HG02642 (cell line): ENCODE results near the gene KCNC1.

Experiments
- ATAC-seq: cut with Tn5 transposase; IDR thresholded peaks from one replicate; pipeline ENCODE4 v1.9.1; 2021; ENCODE audit warnings: mild to moderate bottlenecking; ENCODE audit not compliant: unreplicated experiment, poor library complexity

KCNC1 gene

DNA sequence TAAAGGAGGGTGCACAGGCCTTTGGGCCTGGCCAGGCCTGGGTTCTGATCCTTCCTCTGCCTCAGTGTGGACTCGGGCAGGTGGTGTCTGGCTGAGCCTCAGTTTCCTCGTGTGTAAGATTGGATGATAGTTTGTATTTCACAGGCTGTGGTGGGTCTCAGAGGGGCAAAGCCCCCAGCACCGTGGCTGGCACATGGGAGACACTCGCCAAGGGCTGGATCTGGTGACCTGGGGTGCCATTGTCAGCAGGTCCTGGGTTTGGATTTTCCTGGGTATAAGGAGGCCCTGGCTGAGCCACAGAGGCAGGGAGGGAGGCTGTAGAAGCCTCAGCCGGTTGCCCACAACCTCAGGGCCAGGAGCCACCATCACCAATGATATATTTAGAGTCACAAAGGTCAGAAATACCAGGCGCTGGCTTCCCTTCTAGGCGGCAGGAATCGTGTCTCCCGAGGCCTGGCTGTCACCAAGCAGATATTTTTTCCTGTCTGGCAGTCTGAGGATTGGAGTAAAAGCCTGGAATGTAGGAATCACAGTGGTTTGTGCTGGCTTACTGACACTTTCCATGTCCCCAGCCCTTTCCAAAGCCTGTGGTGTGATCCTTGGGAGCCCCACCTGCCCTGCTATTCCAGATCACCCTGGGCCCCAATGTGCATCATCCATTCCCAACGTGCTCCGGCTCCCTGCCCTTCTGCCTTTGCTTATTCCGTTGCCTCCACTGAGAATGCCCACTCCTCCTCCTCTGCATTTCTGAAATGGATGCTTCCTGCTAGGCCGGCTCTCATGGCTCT, 15.6 kb downstream of the KCNC1 start:
- ATAC-seq = no peak

DNA sequence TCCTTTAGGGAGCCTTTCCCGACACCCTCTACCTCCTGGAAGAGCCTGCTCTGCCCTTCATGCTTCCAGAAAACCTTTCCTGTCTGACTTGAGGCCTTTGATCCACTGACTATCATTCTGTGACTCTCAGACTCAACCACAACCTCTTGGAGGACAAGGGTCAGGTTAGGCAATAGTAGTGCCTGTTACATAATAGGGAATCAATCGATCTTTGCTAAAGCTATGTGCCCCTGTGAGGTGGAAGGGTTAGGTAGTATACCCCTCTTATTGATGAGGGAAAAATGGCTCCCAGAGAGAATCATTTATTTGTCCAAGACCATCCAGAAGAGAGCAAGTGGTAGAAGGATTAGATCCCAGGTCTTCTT, 16.2 kb downstream of the KCNC1 start:
- no peak for ATAC-seq

DNA sequence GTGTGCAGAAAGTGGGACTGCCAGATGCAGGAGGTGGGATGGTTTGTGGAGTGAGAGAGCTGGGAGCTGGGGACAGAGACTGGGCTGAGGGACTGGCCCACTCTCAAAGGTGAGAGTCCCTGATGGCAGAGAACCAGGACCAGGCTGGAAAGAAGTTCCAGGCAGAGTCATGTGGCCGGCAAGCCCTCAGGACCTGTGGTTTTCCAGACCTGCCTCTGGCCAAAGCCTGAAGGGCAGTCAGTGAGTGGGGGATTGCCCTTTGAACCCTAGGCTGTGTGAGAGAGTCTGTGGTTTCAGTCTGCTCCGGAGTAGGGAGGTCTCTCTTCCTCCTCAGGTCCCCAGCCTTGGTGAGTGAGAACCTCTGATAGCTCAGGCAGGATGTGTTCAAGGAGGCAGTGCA, 17.0 kb downstream of the KCNC1 start:
- no peak for ATAC-seq

DNA sequence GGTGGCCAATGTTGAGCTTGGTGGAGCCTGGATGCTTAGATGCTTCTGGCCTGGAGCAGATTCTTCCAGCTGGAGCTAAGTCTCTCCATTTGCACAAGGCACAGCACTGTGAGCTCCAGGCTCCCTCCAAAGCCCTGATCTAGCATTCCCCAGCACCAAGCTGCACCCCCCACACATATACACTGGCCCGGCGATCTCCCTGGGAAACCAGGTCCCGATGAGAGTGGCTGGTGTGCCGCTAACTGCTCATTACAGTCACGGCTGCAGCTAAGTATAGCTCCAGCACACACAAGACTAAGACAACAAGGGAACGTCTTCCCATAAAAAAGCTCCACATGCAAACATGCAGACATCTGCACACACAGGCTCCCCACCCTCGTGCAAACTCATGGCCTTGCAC, 17.6 kb downstream of the KCNC1 start:
- ATAC-seq = no peak

DNA sequence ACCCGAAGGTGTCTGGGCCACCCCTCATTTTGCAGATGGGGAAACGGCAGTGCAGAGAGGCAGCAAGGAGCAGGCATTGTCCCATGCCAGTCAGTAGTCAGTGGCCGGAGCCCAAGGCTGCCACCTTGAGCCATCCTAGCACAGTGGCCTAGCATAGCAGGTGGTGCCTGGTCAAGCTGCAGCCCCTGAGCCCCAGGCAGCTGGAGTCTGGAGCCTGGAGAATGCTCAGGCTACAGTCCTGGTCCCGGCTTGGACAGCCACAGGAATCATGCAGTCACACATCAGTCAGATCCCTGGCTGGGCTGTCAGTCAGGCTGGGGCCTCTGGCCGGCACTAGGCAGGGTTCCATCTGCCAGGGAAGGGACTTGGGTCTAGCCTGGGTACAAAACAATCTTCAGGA, 18.6 kb downstream of the KCNC1 start:
- no peak for ATAC-seq

DNA sequence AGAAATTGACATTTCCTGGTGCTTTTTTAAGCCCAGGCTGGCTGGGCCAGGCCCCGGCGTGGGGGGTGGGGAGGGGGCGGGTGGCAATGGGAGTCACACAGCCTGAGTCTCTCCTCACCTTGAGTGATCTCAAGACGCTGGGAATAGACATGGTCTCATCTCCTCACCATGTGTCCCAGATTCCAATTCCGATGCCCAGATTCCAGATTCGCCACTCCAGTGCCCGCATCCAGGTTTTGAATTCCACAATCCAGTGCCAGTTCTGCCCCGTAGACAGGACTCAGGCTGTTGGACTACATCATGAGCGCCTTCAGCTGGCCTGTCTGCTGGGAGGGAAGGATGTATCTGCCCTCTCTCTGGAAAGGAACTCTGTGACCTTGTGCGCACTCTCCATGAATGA, 19.1 kb downstream of the KCNC1 start:
- ATAC-seq = no peak

DNA sequence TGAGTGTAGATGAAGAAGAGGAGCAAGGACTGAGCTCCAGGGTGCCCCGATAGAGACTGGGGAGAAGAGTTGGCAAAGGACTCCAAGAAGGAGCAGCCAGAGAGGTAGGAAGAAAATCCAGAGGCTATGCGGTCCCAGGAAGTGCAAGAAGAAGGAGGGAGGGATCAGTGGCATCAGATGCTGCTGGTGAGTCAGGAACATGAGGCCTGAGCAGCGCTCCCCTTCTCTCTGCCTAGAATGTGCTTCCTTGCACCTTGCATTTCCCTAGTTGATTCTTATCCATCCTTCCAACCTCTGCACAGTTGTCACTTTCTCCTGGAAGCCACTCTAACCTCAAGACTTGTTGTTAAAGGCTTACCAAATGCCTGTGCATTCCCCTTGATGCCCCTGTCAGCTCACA, 21.3 kb downstream of the KCNC1 start:
- no peak for ATAC-seq

DNA sequence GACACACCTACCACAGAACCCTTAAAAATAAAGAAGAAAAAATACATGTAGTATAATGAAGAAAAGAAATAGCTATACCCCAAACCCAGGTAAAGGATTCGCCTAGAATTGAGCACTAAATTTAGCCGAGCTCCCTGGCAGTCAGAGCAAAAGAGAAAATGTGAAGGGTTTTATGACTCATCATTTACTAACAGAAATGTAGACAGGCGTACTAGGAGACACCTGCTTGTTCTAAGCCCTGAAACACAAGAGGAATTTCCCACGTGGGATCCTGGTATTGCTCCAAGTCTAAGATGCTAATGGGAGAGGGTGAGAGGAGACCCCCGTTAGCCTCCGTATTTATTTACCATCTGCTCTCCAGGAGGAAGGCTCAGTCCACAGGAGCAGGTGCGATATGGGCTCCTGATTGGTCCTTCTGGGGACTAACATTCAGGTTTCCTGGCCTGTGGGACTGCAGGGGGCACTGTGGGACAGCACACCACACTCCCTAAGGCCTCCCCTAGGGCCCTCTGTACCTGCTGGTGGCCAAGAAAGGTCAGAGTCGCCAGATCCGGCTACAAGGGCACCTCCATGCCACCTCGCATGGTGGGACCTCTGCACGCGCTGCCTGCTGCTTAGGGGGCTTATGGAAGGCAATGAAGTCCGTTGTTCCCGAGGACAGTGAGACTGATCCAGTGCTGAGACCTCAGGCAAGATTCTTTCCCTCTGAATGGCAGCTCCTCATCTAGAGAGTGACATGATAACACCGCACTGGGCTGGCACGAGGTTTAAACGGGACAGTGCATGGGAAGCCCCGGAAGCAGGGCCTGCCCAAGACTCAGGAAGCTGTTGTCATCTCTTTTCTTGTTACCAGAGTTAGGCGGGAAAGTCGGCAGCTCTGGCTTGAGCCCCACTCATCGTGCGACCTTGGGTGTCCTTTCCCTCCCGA, 25.8 kb downstream of the KCNC1 start:
- ATAC-seq = peak; percentile 77

DNA sequence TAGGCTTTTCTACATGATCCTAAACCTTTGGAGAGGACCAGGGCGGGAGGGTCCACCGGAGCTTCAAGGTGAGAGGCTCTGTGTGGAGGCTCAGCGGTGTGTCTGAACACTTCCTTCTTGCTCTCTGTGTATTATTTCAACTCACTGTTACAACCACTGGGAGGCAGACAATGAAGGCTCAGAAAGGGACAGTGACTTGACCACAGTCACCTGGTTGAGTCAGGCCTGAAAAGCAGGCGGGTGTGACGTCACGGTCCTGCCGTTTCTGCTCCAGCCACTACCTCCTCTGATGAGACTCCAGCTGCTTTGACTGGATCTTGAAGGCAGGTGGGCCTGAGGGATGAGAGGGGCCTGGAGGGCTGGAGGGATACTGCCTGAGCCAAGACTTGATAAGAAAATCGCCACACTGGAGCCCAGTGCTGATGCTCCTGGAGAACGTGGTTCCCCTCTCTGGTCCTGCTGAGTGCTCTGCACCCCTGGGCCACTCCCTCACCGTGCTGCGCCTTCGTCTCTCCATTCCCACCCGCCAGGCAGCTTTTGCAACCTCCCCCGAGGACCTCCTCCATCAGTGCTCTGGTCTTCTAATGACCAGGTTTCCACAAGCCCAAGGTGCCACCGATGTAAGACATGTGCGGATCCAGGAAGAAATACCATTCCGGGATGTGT, 27.9 kb downstream of the KCNC1 start:
- peak; percentile 37 for ATAC-seq

DNA sequence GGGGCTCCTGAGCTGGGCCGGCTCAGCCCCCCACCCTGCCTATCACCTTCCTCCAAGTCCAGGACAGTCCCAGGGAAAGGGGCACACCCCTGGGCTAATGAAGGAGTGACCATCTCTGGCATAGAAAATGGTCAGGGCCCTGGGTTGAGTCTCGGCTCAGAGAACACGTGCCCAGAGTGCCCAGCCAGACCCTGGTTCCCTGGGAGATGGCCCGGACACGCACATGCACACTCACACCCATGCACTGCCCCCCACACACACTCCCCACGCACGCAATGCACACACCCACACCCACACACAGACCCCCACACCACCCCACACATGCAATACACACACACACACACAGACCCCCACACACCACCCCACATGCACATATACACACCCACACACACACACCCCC, 28.7 kb downstream of the KCNC1 start:
- no peak for ATAC-seq

DNA sequence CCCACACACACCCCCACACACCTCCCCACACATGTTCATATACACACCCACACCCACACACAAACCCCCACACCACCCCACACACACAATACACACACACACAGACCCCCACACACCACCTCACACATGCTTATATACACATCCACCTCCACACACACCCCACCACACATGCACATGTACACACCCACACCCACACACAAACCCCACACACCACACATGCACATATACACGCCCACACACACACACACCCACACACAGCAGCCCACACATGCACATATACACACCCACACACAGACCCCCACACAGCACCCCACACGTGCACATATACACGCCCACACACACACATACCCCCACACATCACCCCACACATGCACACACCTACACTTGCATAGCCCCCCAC, 29.1 kb downstream of the KCNC1 start:
- no peak for ATAC-seq

DNA sequence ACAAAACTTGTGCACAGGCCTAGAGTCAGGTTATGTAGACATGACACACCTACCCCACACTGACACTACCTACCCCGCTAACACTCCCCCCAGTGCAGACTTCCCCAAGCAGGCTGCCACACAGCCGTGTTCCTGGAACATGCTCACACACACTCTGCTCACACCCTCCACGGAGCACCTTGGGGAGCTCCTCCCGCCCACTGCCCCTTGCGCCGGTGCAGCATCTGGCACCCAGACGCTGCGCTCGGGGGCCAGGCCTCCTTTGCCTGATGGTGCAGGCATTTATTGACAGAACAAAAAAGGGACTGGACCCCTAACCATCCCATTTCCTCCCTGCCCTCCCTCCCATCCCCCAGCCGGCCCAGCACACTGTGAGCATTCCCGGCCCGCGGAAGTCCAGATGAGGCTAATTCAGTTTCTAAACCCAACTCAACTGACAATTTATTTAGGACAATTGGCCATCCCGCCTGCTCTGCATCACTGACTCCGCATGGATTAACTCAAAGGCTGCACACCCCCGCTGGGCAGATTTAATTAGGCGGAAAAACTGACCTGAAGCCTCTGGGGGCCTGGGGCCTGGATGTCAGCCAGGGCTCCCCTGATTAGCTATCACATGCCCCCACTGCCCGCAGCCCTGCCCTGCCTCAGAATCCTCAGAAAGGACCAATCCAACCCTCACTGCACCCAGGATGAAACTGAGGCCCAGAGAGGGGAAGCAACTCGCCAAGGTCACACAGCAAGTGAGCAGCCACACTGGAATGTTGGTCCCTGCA, 30.1 kb downstream of the KCNC1 start:
- ATAC-seq = no peak

DNA sequence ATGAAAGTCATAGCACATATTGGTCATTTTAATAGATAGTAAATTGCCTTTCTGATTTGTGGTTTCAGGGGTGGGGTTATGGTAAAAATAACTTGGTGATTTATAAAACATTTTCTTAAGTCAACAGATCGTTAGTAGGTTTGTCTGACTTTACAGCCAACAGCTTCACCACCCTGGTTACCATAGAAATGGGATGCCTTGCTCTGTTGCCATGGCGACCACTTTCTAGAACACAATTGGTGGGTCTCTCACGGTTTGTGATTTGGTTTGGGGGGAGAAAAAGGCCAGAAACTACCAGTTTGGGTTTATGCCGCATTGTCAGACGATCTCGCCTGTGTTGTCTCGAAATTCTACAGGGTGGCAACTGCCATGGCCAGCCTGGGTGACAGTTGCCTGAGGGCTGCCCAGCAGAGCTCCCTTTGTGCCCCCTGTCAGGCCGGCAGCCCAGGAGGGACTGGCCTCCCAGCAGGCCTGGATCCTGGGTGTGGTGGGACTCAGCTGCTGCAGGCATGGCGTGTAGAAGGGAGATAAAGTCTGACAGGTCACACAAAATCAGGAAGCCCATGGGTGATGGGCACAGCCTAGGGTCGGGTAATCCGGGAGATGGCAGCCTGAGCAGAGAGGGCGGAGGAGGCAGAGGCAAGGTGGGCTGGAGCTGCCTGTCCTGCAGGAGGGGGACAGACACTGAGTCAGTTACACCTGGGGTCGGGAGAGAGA, 30.9 kb downstream of the KCNC1 start:
- ATAC-seq = no peak

DNA sequence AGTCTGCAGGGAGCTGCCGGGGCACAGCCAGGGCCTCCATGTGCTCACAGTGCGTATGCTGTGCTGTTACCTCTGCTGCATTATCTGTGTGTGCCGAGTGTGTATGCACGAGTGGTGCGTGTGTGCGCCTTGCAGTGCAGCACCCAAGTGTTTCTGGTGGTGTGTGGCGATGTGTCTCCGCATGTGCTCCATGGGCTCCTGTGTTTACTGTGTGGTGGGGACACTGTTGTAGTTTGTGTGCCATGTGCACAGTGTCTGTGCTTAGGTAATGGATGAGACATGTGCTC, 31.4 kb downstream of the KCNC1 start:
- ATAC-seq = no peak

DNA sequence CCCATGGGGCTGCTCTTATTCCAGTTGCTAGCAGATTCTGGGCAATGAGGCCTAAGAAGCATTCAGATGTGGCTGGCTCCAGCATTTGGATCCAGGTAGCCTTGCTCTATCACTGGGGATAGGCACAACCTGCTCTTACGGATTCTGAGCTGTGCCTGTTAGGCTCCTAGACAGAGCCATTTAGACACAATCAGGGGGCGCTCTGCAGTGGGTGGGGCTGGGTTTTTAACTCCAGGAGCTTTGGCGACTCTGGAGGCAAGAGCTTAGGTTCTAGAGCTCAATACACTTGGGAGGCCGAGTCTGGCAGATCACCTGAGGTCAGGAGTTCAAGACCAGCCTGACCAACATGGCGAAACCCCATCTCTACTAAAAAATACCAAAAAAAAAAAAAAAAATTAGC, 32.0 kb downstream of the KCNC1 start:
- no peak for ATAC-seq

DNA sequence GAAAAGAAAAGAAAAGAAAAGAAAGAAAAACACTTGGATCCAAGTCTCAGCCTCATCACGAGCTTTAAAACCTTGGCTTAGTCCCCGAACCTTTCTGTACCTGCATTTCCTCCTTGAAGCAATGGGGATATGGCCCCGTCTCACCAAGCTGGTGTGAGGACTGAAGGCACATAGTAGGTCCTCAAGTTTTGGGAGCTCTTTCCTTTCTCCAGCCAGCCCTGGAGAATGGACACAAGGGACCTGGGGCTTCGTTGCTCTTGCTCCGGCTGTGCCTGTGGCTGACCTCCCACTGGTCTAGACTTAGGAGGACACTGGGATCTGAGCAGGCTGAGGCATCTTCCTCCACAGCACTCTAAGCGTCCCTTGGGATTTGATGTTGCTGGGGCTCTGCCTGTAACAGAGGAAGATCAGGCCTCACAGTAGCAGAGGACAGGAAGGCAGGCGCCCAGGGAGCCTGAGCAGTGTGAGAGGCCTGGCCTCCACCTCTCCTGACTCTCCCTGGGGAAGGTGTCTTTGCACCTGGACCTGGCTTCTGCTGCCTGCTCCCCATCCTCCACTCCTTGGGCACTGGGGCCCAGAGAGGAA, 32.8 kb downstream of the KCNC1 start:
- ATAC-seq = no peak

DNA sequence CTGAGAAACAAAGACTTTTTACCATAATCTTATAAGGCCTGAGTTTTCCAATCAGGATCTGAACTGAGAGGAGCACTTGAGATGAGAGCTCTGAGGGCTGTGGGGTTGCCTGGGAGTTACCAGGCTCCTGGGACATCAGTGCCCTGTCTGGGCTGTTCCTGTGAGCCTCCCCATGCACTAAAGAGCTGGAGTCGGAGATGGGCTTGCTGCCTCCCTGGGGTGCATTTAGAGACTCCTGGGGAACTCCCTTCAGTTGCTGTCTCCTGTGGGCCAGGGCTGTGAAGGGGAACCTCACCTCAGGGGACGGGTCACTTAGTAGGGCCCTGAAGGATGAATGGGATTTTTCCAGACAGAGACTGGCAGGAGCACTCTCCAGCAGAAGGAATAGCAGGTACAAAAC, 33.3 kb downstream of the KCNC1 start:
- no peak for ATAC-seq

DNA sequence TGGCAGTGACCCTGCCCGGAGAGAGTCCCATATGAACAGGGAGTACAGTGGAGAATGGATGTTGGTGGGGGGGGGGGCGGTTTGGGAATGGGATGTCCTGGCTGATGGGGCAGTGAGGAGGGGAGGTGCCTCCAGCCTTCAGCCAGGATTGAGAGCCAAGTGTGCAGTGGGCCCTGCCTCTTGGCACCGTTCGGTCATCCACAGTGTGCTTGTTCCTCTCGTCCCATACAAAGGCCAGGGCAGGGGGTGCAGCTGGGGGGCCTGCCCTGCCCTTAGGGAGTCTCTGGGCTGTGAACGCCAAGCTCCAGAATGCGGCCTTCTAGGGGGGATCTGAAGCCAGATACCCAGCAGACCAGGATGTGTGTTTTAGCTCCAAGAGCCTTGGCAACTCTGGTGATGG, 34.0 kb downstream of the KCNC1 start:
- no peak for ATAC-seq

DNA sequence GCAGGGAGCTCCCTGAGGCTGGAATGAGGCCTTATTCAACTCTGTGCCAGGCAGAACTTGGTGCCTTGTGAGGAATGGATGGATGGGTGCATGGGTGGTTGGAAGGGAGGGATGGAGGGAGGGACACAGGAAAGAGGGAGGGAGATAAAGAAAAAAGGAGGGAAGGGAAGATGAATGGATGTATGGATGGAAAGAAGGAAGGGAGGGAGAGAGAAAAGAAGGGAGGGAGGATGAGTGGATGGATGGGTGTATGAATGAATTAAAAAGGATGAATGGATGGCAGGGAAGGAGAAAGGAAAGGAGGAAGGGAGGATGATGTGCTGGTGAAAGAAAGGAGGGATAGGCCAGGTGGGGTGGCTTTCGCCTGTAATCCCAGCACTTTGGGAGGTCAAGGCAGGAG, 34.6 kb downstream of the KCNC1 start:
- ATAC-seq = no peak
